EL (cell line): ENCODE measurements around the gene NFATC2.
"Not testable (repeated sequence)": the region's sequence is repeated elsewhere in the genome, so short reads cannot be mapped to it uniquely, and the experiment has no call there.

ENCODE experiments used
- DNase-seq: peaks from one replicate; pipeline ENCODE4 v3.0.0-alpha.2; 2016

Gene NFATC2

DNA sequence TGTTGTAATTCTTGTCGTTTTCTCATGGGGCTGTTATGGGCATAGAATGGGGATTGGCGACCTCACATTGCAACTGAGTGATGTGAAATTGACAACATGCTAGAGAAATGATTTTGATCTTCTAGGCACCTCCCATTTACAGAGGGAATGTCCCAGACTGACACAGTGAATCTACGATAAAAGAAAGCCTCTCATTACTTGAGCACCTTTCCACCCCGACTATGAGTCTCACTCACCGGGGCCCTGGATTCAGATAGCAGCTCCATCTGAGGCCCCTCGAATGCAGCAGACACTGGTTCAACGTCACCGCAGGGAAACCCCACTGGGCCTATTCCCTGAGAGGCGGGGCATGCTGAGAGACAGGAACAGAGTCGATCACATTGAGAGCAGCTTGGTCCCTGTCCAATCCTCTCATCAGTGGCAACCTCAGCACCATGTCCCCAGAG lies 49.1 kb downstream of the NFATC2 start:
- DNase-seq: no peak

DNA sequence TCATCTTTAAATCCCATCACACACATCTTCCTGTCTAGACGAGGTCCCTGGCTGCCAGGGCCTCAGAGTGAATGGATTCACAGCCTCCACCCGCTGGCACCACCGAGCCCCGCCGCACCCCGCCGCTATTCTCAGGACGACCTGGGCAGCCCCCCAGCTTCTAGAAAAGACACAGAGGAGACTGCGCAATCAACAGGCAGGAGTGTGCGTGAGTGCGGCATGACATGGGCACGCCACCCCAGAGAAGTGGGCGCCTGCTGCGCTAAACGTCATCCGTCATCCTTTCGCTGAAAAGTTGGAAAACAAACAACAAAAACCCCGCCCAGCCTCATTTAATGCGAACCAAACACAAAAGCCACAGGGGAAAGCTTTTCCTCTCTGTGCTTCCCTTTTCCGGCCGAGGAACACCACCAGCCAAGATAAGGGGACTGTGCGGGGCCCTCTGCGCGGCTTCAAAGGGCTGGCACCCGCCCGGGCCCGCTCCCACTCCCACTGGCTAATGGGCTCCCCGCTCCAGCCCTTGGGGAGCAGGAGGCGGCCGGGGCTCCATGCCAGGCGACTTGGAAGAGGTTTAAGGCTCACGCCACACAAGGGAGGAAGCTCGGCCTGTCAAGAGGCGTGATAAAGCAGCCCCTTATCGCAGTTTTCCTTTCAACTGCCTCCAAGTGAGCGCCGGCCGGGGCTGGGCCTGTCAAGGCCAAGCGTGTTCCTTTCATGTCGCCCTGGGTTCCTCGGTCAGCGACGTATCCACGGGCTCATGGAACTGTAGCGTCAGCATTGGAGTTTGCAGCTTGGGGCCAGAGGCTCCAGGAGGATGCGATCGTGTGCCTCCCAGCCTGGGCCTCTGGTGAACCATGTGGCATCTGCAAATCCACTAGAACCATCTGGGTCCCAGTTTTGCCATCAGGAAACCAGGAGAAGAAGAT lies 50.1 kb downstream of the NFATC2 start:
- DNase-seq: no peak

DNA sequence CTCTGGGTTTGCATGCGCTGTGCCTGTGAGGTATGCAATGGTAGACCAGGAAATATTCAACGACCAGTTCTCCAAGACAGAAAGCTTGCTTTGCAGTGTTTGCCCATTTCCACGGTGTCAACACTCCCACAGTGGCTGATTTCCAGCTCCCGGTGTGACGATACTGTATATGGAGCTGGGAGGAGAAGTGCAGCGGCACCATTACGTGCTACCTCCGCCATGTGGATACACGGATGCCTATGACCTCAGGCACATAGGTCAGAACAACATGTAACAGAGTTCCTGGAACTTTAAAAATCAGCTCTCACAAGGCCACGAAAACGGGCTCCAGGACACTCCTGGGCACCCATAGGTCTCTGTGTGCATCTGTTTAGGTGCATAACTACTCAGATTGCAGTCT lies 51.1 kb downstream of the NFATC2 start:
- no peak for DNase-seq

DNA sequence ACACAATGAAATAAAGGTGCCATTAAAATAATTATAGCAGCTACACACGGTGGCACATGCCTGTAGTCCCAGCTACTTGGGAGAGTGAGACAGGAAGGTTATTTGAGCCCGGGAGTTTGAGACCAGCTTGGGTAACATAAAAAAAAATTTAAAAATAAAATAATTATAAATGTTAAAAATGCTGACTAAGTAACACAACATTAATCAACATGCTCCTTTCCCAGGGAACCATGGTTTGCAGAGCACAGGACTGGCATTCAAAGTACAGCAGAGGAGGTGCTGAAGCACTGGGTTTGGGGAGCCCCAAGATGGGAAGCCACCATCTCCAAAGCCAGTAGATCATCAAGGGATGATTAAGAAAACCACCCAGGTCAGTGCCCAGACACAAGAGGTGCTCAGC lies 51.9 kb downstream of the NFATC2 start:
- DNase-seq: no peak

DNA sequence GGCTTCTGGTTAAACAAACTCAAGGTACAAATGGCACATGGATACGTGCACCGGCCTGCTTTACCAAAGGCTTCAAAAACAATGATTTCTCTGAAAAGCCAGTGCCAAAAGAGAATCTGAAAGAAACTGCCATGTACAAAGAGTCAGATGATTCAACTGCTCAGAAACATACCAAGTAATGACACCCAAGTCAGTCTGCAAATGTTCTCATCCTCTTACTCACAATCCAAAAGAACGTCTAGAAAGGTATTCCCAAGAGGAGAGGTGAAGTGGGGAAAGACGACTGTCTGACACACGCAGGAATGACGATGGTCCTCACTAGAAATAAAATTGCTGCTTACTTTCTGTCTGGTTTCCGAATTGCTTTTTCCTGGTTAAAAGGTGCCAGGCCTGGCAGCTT lies 52.9 kb downstream of the NFATC2 start:
- DNase-seq: no peak

DNA sequence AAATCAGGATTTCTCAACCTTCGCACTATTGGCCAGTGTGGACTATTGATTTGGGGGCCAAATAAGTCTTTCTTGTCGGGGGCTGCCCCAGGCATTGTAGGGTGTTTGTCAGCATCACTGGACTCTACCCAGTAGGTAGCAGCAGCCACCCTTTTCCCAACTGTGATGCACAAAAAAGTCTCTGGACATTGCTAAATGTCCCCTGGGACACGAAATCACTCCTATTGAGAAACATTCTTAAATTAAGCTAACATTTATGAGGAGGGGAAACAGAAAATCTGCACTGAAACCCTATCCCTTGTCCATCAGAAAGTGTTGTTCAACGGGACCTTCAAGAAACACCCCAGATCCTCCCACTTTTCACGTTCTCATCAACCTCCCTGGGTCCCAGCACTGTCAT lies 54.2 kb downstream of the NFATC2 start:
- DNase-seq: no peak

DNA sequence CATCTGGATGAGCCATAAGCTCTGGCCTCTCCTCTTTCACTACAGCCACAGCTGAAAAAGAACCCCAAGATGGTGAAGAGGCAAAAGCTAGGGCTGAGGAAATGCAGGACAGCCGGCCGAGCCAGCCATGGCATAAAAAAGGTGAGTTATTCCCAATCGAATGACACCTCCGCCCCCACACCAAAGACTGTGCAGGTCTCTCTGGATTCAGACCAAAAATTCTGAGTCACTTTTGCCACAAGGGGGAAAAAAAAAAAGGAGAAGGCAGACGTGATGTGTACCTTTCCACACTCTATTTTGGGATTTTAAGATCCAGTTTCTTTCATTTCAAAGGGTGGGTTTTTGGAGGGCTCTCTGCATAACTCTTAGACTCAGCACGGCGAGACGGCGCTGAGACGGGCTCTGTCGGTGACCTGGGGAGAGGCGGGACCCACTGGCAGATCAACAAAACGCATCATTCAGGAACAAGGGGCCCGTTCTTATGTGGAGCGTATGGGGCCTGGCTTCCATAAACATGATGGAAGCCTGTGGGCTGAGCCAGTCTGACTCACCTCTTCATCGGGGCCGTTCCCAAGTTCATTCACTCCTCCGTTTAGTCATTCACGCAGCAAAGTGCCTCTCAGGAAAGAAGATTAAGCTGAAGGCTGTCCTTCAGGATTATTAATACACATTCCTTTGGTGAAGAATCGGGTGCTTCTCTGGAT lies 54.8 kb downstream of the NFATC2 start:
- DNase-seq: peak; percentile 84

DNA sequence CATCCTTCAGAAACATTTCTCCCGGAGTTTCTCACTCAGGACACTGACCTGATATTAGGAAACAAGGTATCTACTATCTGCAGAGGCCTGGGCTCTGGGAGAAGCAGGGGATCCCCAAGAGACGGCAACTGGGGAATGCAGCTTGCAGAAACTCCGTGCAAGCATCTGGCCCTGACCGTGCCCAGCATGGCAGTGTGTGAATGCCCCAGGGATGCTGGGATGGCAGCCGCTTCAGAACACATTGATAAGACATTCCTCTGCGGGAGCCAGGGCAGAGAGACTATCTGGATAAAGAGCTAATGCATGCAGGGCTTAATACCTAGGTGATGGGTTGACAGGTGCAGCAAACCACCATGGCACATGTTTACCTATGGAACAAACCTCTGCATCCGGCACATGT lies 55.4 kb downstream of the NFATC2 start:
- DNase-seq: no peak

DNA sequence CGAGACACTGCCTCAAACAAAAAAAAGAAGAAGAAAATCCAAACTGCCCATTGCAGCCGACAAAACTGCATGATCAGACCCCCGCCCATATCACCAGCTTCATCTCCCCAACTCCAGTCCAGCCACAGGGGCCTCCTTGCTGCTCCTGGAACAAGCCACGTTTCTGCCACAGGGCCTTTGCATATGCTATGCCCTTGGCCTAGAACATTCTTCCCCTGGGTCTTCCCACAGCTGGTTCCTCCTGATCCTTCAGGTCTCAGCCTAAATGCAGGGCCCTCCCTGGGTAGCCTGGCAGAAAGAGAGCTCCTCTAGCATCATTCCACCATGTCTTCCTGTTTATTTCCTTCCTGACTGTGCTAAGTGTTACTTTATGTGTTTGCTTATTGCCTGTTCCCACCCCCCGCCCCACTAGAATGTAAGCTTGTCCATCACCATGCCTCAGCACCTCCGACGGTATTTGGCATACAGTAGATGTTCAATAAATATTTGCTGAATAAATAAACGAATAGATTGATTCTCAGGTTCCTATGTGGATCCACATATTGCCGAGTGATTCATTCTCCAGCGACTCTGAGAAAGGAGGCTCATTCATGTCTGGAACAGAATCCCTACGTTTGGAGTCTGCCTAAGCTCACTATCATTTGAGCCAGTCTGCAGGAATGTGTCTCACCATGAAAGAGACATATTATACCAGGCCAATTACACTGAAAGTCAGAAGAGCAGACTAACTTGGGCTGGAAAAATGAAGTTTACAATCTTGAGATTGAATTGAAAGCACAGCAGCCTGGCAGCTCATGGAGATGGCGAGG lies 56.1 kb downstream of the NFATC2 start:
- no peak for DNase-seq

DNA sequence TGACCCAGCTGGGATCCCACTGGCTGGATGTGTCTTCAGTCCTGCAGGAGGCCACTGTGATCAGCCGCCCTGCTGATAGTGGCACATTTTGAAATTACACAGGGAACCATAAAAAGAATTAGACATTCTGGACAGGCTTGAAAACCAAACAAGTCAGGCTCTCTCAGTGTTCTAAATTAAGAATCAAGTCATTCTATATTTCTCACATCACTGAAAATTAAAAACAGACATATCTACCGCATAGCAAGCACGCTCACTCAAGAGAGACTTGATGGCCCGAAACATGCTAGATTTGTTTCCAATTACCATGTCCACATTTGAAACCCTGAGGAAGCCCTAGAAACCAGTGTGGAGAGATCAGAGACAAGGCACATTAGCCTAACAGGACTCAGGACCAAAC lies 57.7 kb downstream of the NFATC2 start:
- no peak for DNase-seq

DNA sequence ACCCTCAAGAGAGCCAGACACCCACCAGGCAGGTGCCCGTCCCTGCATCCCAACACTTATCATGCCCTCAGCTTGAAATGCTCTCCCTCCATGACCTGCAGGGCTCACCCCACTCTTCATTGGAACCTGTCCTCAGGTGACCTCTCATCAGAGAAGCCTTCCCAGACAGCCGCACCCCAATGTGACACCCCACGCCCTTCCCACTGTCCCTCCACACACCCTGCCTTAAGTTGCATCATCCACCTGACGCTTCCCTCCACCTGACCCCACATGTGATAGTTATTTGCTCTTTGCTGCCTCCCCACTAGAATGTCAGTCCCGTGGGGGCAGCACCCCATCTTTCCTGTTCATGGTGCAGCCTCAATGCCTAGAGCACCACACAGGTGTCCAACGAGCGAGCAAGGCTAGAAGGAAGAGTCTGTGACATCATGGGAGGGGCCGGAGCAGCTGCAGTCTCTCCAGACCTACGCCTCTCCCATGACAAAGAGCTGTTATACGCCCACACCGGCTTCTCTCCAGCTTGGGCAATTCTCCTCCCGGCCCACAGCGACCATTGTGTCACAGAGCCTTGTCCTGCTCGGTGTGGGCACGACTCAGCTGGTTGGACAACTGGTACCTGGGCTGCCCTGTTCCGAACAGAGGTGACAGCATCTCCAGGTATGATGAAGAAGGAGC lies 58.2 kb downstream of the NFATC2 start:
- DNase-seq: no peak

DNA sequence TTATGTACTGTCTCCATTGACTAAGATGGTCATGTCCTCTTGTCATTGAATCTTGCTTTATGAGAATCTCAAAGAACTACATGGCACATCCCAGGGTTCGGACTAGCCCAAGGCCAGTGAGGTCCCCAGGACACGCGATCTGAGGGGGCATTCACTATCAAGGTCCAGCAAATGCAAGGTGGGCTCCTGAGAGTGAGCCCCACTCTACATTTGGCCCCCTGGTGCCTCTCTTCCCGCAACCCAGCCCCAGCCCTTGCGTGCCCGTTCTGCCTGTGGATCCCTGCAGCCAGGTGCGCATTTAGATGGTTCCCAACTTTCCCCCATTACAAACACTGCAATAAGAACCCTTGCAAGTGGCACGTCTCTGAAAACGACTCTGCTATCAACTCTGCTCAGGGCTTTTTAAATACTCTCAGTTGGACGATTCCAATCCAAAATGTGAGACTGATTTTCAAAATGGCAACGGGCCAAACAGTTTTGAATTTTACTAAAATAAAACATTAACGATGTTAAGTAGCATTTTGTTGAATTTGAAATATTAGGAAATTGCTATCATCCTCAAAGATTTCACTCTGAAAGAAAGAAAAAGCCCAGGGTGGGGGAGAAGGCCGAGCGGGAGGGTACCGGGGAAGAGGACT lies 59.6 kb downstream of the NFATC2 start:
- no peak for DNase-seq

DNA sequence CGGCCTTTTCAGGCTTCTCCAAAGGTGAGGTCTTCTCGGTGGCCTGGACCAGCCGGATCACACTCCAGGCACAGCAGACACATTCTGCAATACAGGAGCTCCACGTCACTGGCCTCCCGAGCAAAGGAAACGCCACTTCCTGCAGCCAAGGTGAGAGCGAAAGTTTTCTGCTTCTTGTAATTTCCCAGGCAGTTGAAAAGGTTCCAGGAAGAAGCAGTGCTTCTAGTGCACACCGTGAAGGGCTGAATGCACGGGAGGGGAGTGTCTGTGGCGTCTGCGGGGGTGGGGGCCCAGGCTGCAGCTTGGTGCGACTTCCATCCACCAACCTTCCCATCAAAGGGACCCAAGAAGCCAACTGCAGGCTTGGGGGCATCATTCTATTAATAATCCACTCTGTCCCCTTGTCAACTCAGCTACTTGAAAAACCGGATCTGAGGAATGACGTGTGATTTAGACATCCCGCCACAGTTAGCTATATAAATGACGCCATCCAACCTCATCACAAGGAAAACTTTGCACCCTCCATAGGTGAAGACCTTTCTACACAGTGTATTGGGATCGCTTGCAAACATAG lies 61.1 kb downstream of the NFATC2 start:
- no peak for DNase-seq

DNA sequence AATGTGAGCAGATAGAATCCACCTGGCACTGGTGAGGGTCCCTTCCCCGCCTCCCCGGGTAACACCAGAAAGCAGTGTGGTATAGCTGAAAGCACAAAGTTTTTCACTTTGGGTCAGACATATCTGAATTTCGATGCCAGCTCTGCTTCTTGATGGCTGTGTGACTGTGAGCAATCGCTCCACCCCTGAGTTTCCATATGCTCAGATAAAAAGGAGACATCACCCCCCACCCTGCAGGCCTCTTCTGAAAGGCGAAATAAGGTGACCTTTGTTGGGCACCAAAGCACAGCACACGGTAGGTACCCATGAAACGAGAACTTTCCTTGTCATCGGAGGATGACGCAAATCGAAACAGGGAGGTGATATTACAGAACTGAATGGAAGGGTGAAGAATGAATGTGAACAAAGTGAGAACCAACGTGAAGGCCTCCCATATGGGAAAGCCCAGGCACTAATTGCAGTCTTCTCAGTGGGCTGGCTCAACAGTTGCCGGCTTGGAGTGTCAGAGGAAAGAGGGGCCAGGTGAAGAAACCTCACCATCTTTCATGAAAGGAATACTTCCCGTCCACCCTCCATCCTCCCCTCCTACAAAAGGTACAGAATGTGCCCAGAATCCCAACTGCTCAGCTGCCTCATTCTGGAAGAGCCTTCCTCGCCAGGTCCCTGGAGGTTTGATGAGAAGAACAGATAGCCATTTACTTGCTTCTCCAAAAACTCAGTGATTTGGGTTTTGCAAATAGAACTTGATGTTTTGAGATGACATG lies 61.8 kb downstream of the NFATC2 start:
- DNase-seq: no peak

DNA sequence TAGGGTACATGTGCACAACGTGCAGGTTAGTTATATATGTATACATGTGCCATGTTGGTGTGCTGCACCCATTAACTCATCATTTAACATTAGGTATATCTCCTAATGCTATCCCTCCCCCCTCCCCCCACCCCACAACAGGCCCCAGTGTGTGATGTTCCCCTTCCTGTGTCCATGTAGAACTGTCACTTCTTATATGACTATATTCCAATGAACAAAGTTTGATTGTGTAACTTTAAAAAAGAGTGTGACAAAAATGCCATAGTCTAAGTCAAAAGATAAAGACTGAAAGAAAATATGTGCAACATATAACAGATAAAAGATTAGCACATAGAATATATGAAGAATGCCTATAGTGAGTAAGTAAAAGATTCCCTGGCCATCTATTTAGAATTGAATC lies 66.4 kb downstream of the NFATC2 start:
- DNase-seq: not testable (repeated sequence)

DNA sequence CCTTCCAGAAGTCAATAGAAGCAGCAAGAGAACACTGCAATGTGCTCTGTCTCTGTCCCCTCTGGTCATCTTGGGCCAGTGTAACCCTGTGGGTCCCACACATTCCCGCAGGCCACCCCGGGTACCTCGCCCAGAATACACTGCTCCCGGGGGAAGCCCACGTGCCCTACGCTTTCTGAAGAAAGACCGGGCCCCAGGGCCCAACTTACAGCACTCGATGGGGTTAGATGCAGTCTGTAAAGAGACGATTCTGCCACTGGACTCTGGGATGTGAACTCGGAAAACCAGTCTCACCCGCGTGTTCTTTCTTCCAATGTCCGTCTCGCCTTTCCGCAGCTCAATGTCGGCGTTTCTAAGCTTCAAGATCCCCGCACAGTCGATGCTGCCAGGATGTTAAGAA lies 68.7 kb downstream of the NFATC2 start:
- DNase-seq: no peak

DNA sequence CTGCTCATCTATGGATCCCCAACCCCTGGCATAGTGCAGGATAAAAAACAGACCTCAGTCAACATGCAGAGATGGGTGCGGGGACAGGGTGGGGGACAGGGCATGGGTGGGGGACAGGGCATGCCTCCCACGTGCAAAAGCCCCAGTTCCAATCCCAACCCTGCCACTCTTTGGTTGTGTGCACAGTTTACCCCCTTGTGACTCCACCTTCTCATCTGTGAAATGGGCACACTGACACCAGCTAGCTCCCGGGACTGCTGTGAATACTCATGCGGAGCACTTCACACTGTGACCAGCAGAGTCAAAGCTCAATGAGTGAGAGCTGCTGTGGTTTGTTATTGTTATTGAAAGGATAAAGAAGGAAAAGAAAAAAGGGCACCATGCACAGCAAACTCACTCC lies 69.3 kb downstream of the NFATC2 start:
- DNase-seq: no peak

DNA sequence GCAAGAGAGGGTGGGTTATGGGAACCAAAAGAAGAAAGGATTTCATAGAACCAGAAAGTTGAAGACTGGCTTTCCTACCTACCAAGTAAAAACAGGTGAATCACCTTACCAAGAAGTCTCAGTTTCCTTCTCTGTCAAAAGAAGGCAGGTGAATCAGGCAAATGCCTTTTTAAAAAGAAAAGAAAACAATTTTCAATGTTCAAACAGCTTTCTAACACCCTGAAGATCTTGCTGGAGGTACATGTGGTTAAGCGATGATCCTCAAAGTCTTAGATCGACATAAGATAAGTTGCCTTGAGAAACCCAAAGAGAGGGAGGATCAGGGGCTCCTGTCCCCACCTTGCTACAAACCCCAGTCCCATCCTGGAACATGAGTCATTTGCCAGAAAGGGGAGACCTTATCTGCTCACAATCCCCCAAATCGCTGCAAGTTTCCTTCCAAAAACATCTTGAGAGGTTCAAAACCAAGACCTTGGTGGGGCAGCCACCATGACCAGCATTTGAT lies 71.6 kb downstream of the NFATC2 start:
- DNase-seq: no peak

DNA sequence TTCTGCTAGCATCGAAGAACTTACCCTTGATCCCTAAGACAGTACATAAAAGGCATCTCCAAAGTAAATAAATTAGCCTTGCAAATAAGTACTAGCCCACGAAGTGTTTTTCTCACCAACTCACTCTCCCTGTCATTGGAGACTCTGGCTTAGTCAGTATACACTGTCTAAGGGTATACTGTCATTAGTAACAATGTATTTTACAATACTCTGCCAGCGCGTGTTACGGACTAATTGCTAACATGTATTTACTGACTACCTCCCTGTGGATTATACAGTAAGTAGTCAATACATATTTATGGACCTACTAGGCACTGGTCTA lies 72.1 kb downstream of the NFATC2 start:
- no peak for DNase-seq

DNA sequence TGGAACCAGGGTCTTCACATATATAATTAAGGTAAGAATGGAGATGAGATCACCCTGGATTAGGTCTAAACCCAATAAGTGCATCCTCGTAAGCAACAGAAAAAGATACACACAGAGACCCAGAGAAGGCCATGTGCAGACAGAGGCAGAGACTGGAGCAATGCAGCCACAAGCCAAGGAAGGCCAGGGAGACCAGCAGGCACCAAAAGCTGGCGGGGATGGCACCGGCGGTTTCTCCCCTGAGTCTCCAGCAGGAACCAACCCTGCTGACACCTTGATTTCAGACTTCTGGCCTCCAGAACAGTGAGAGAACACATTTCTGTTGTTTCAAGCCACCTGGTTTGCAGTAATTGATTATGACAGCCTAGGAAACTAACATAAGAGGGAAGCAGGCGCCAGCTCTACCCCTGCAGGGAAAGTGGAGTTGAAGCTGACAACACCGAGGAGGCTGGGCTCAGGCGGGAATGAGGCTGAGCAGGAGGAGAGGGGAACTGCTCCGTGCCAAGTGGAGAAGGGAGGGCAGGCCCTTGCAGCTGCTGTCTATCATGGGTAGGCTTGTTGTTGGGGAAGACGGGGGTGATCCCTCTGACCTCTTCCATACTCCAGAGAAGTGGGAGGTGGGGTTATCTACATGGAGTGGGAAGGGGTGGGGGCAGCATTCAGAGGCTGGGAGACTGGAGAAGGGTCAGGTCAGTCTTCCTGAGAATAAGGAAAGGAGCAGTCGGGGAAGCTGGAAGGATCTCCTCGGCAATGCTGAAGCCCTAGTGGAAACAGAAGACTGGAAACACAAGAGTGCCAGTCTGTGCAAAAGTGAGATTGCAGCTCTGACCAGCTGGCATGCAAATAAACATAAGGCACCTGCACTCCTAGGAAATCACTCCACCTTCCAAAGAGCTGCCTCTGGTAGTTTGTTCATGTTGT lies 72.7 kb downstream of the NFATC2 start:
- DNase-seq: no peak
